Stimulated activated CD8-positive, alpha-beta memory T cell treated with anti-CD3 and anti-CD28 coated beads, Interleukin-7, amount 100 ng/mL, for 1 hour (primary cell): ENCODE results near the gene IGLL1.

Experiments
- DNase-seq, 2 donors: peaks; one replicate each; pipeline ENCODE4 v3.0.0-alpha.2; 2020; ENCODE audit warnings: low read depth in 2 of 2

IGLL1 gene

GRCh38 chr22:23527971-23528740, 51.9 kb downstream of the IGLL1 start:
- DNase-seq = no peak

DNA sequence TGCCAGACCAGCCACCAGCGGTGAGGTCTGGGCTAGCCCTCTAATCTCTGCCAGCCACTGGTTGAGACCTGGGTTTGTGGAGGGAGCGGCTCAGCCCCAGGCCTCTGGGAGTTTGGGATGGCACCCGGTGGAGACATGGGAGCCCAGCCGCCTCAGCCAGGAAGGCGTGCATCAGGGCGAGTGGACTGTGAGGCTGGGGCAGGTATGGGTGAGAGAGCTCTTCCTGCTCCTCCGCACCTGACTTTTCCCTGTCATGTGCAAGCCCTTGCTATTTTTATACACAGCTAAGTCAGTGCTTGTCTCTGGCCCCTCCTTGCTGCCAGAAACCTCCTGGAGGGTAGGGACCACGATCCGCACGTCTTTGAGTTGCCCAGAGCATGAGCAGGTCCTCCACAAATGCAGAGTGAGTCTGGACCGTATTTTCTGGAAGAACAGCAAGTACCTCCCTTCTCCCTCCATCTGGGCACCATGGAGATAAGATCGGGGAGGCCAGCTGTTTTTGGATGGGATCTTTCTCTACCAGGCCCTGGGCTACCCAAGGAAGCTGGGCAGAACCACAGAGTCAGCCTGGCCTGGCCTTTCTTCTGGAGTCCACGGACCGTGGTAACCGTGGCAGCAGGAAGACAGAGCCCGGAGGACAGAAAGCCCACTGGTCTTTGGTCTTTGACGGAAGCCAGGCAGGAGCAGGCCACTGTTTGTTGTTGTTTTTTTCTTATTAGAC, 53.3 kb downstream of the IGLL1 start:
- DNase-seq = no peak

DNA sequence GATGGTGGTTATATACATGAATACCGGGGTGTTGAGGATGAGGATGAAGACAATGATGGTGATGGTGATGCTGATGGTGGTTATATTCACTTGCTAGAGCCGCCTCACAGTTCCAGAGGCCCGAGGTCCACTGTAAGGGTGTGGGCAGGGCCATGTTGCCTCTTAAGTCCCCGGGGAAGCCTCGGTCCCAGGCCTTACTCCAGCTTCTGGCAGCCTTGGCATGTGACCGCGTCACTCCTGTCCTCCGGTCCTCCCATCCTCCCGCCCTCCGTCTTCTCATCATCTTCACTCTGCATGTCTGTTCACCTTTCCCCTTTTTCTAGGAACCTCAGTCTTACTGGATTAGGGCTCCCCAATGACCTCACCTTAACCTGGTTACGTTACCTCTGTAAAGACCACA, 54.6 kb downstream of the IGLL1 start:
- DNase-seq = no peak

DNA sequence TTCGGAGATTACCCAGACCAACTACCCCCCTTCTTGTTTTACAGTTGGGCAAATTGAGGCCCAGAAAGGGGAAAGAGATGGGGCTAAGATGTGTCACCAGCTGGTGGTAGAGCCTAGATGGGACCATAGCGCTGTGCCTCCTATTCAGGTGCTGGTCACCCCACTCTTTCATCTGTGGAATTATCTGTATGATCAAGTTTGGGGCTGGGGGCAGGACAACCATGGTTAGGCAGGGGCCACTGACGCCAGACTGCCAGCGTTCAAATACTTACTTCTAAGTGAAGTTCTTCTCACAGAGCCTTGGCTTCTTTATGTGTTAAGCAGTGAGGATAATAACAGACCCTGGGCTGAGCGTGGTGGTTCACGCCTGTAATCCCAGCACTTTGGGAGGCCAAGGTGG, 55.9 kb downstream of the IGLL1 start:
- DNase-seq = no peak

DNA sequence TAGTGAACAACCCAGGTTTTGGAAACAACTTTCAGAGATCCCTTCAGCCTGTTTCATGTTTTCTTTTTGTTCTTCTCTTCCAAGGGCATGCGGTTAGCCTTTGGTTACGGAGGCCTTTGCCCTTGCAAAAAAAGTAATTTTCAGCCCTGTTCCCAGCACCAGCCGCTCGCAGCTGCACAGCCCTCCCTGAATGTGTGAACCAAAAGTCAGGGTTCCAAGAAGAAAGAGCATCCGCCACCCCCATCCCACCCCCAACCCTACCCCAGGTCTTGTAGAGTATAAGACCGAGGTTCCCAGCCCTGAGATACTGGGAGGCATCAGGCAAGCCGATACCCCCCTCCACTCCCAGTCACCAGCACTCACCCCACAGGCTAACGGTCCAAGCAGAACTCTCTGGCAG, 56.4 kb downstream of the IGLL1 start:
- DNase-seq = no peak
